HTR-8/SVneo (cell line): Measurements from ENCODE around the gene ARMC12.
"Not testable (repeated sequence)": the region's sequence is repeated elsewhere in the genome, so short reads cannot be mapped to it uniquely, and the experiment has no call there.

Experiments
- DNase-seq: peaks from one replicate; pipeline ENCODE4 v3.0.0; 2011; ENCODE audit warnings: low spot score, mixed read lengths; ENCODE audit not compliant: insufficient read length
- FAIRE-seq: peaks from 2 replicates; lab custom pipeline; 2011; peaks lifted over from hg19 to GRCh38; lab: Jason Lieb, UNC

The ARMC12 gene

GRCh38 chr6:35731414-35731735, 5.5 kb upstream of the ARMC12 start:
- no peak for FAIRE-seq
- peak; percentile 94 for DNase-seq

DNA sequence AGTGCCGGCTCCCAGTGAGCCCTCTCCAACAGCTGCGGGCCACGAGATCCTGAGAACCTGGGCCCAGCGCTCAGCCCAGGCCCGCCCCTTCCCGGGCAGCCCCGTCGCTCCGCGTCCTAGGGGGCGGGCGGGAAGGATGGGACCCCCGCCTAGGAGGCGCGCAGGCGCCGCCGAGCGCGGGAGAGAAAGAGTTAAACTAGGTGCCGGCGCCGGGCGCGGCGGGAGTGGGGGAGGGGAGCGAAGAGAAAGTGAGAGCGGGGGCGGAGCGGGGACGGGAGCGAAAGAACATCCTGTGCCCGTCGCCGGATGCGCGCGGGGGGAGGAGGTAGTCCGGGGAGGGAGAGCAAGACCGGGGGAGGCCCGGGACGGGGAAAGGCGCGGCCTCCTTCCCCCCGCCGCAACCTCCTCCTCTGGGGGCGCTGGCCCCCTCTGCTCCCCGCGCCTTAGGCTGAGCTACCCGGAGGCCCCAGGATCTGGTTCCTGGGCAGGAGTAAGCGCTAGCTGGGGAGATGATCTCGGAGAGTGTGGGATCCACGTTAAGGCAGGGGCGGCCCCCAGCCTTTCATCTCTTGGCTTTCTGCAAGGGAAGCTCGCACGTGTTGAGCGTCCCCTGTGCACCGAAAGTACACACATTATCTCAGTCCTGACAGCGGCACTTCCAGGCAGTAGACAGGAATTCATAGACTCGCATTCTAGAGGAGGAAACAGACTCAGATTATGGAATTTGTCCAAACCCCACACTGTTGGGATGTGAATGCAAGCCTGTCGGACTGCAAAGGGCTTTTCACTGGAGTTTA, 4.9 kb upstream of the ARMC12 start:
- FAIRE-seq (no peak), DNase-seq (peak; percentile 84)

GRCh38 chr6:35733633-35734032, 3.2 kb upstream of the ARMC12 start:
- DNase-seq (no peak), FAIRE-seq (no peak)

DNA sequence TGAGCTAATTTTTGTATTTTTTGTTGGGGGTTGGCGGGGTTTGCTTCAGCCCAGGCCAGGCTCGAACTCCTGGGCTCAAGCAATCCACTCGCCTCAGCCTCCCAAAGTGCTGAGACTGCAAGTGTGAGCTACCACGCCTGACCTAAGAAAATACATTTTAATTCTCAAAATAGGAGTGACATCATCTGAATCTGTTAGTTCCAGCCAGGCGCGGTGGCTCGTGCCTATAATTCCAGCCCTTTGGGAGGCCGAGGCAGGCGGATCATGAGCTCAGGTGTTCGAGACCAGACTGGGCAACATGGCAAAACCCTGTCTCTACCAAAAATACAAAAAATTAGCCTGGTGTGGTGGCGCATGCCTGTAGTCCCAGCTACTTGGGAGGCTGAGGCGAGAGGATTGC, 2.5 kb upstream of the ARMC12 start:
- not testable (repeated sequence) for FAIRE-seq, DNase-seq

DNA sequence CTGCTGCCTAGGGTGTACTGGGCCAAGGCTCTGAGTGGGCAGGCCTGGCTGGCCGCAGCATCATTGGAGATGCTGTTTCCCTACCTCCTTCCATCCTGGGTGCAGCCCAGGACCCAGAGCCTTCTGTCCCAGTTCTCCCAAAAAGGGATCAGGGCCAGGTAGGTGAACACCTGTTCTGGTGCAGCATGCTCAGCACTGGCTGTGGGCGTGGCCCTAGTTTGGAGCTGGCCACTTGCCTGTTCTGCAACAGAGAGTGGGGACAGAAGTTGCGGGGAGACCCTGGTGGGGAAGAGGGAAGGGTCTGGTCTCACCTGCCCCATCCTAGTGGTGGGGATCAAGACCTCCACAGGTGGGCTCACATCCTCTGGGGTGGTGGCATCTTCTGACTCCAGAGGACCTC, 1.4 kb upstream of the ARMC12 start:
- FAIRE-seq = no peak

DNA sequence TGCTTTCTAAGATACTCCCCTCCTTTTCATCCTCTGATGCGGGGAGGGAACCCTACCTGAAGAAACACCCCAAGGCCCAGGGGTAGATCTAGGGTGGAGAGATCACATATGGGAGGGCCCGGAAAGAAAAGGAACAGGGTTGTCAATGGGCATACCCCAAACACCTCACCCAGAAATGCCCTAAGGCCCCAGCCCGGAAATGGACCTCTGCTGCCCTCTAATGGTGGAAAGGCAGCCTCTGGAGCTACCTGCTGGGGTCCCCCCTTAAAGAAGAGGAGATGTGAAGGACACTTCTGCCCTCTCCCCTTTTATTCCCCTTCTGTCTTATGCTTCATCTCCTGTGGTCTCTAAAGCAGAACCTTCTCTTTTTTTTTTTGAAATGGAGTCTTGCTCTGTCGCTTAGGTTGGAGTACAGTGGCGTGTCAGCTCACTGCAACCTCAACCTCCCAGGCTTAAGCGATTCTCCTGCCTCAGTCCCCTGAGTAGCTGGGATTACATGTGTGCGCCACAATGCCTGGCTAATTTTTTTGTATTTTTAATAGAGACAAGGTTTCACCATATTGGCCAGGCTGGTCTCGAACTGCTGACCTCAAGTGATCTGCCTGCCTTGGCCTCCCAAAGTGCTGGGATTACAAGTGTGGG, 458 bp upstream of the ARMC12 start:
- peak; percentile 77 for DNase-seq
- no peak for FAIRE-seq

More for the DNA sequence above, 1.4 kb upstream of the ARMC12 start:
- no peak for DNase-seq

GRCh38 chr6:35737413-35738211, 780 bp downstream of the ARMC12 start:
- FAIRE-seq = peak; percentile 52

GRCh38 chr6:35739645-35740524, 3.1 kb downstream of the ARMC12 start:
- DNase-seq (no peak), FAIRE-seq (no peak)

More at GRCh38 chr6:35737413-35738211, 780 bp downstream of the ARMC12 start:
- peak; percentile 86 for DNase-seq

DNA sequence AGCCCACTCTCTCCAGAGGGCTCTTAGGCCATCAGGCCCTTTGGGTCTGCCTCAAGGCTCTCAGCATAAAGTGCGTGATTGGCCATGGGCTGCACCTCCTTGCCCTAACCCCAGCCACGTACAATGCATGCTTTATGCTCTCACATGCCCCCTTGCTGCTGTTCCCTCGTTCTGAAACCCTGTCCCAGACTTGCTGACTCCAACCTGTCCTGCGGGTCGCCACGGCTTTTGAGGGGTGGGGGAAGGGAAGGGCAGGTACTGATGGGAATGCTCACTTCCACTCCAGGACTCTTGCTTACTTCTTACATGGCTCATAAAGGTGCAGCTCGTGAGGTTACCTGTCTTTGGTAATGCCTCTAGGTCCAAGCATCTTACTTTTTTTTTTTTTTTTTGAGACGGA, 6.0 kb downstream of the ARMC12 start:
- no peak for DNase-seq
- FAIRE-seq = no peak

DNA sequence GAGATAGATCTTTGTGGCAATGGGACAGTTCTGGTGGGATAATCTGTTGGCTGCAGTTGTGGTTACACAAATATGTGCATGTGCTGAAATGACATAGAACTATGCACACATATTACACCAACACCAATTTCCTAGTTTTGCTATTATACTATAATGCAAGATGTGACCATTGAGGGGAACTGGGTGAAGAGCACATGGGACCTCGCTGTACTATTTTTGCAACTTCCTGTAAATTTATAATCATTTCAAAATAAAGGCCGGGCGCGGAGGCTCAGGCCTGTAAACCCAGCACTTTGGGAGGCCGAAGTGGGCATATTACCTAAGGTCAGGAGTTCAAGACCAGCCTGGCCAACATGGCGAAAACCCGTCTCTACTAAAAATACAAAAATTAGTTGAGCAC, 8.7 kb downstream of the ARMC12 start:
- DNase-seq (no peak), FAIRE-seq (no peak)

GRCh38 chr6:35746516-35746915, 9.7 kb downstream of the ARMC12 start:
- DNase-seq = no peak
- no peak for FAIRE-seq

DNA sequence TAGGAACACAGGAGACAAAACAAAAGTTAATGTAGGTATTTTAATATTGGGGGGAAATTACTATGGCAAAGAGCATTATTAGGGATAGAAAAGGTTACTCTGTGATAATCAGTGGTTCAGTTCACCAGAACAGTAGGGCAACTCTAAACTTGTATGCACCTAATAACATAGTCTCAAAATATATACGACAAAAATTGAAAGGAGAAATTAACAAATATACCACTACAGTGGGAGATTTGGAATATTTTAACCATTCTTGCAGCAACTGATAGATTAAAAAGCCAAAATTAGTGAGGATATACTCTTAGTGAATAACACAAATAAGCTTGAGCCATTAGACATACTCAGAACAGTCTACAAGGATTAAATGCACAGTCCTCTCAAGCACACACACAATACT, 11.0 kb downstream of the ARMC12 start:
- FAIRE-seq (no peak), DNase-seq (no peak)

GRCh38 chr6:35750557-35750956, 13.7 kb downstream of the ARMC12 start:
- FAIRE-seq (no peak), DNase-seq (no peak)

DNA sequence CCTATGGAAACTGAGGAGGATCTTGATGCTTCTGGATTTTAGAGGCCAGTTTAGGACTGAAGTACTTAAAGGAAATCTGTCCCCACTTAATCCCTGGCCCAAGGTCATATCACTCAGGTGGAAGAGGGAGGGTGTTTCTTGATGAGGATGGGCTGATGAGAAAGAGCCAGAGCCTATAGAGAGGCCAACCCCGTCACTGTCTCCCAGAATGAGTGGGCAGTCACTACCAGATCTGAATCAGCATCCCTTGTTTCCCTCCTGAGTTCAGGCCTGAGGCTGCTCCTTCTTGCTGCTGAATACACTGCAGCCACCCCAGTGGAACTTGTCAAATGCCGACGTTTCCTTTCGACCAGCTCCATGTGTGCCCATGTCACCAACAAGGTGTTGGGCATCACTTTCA, 14.8 kb downstream of the ARMC12 start:
- no peak for FAIRE-seq

DNA sequence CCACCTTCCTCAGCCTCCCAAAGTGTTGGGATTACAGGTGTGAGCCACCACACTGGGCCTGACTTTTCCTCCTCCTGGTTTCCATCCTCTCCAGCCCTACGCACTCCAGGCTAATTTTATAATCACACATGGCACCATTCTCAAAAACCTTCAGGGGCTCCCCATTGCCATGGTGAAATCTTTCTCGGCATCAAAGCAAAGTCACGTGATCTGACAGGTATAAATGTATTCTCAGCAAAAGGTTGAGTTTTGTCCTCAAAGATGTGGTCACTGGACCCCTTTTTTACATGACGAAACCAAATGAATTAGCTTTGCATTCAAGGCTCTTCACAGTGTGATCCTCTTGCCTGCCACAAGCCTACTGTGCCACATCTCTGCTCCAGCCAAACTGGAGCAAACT, 15.5 kb downstream of the ARMC12 start:
- no peak for FAIRE-seq

More for the DNA sequence above, 14.8 kb downstream of the ARMC12 start:
- no peak for DNase-seq

GRCh38 chr6:35754452-35755277, 17.8 kb downstream of the ARMC12 start:
- DNase-seq = no peak
- FAIRE-seq = no peak

More for the DNA sequence above, 15.5 kb downstream of the ARMC12 start:
- DNase-seq = no peak

DNA sequence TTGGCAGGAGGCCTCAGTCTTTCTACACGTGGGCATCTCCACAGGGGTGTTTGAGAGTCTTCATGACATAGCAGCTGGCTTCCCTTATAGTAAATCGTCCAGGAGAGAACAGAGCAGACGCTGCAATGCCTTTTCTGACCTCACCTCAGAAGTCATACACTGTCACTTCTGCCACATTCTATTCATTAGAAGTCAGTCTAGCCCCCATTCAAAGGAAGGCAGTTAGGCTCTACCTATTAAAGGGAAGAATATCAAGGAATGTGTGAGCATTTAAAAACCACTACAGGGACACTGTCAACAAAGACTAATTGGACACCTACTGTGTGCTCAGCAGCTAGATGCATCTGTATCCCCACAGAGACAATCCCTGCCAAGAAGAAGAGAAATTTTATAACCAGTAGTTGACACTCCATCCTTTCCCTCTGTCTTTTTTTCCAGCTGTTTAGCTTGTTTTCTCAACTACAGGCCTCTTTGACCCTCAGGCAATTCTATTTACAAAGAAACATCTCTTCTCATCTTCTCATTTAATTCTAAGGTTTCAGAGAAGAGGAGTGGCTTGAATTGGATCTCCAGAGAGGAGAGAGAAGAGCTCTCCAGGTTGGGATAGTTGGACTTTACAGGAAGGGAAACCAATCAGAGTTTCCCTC, 18.6 kb downstream of the ARMC12 start:
- no peak for FAIRE-seq
- DNase-seq = no peak

- DNase-seq (peak; percentile 57), FAIRE-seq (no peak)
These were observed 20.8 kb downstream of the ARMC12 start for GRCh38 chr6:35757456-35758123.
